ENCODE results near the gene KRT6A.

The KRT6A gene

GRCh38 chr12:52519826-52520662, 27.0 kb upstream of the KRT6A start, which contains the start of gene KRT5:
TSS of gene KRT5 (minus strand) at chr12:52520394. CDS start at chr12:52520296, 98 bp downstream.
- no peak within 1 kb of the TSS for H3K4me3 ChIP-seq
- DNase-seq (ENCODE audit: low spot score) = peak; percentile 63
- no peak within 1 kb of the TSS for H3K27ac ChIP-seq
- TF ChIP-seq, protein P1, sequence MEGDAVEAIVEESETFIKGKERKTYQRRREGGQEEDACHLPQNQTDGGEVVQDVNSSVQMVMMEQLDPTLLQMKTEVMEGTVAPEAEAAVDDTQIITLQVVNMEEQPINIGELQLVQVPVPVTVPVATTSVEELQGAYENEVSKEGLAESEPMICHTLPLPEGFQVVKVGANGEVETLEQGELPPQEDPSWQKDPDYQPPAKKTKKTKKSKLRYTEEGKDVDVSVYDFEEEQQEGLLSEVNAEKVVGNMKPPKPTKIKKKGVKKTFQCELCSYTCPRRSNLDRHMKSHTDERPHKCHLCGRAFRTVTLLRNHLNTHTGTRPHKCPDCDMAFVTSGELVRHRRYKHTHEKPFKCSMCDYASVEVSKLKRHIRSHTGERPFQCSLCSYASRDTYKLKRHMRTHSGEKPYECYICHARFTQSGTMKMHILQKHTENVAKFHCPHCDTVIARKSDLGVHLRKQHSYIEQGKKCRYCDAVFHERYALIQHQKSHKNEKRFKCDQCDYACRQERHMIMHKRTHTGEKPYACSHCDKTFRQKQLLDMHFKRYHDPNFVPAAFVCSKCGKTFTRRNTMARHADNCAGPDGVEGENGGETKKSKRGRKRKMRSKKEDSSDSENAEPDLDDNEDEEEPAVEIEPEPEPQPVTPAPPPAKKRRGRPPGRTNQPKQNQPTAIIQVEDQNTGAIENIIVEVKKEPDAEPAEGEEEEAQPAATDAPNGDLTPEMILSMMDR (IDR thresholded peaks at IDR 0.05) = no peak

- Histone ChIP-seq H3K27ac (no peak overlapping the region), H3K4me3 (no peak overlapping the region)
- TF ChIP-seq, protein P1 (IDR thresholded peaks at IDR 0.05) = no peak
- DNase-seq (ENCODE audit: low spot score) = no peak
These were observed 26.3 kb upstream of the KRT6A start for GRCh38 chr12:52519387-52519703.

- H3K4me3 ChIP-seq = no peak overlapping the region
- TF ChIP-seq, protein P1 (IDR thresholded peaks at IDR 0.05) = no peak
- no peak overlapping the region for H3K27ac ChIP-seq
- DNase-seq (ENCODE audit: low spot score) = peak; percentile 50
These were observed 25.7 kb upstream of the KRT6A start for GRCh38 chr12:52518574-52519386.

DNA sequence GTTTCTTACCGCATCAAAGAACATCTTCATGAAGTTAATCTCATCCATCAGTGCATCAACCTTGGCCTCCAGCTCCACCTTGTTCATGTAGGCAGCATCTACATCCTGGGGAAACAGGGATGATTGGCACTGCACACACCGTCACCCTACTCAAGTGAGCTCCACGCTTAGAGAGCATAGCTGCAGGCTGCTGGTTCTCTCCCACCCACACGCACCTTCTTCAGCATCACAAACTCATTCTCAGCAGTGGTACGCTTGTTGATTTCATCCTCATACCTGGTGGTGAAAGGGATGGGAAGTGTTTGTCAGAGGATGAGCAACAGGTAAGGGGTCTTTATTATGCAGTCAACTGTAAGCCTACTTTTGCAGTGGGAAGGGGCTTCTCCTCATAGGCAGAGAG, 24.8 kb upstream of the KRT6A start:
- DNase-seq (ENCODE audit: low spot score) = no peak
- TF ChIP-seq, protein P1 (IDR thresholded peaks at IDR 0.05) = no peak
- Histone ChIP-seq H3K4me3 (no peak overlapping the region), H3K27ac (no peak overlapping the region)

GRCh38 chr12:52517005-52517835, 24.2 kb upstream of the KRT6A start:
- no peak overlapping the region for H3K27ac ChIP-seq
- H3K4me3 ChIP-seq = no peak overlapping the region
- TF ChIP-seq, protein P1 (IDR thresholded peaks at IDR 0.05) = no peak
- DNase-seq (ENCODE audit: low spot score) = peak; percentile 46

GRCh38 chr12:52515927-52516831, 23.1 kb upstream of the KRT6A start:
- TF ChIP-seq, protein P1 (IDR thresholded peaks at IDR 0.05) = no peak
- Histone ChIP-seq H3K27ac (peak overlapping the region in 1 of 2 donors; percentile 6), H3K4me3 (no peak overlapping the region)
- peak; percentile 47 for DNase-seq (ENCODE audit: low spot score)
